Activated CD4-positive, CD25-positive, alpha-beta regulatory T cell treated with anti-CD3 and anti-CD28 coated beads, Interleukin-2, amount 50 U/mL, for 24 hours (primary cell): ENCODE data around the gene FANCF.

Source experiments
- ATAC-seq, 2 donors: fragments of 150-1000 bp; cut with Tn5 transposase; one replicate each; pipeline ENCODE4 v1.10.0; 2021; ENCODE audit warnings: mild to moderate bottlenecking in 1 of 2, moderate library complexity in 1 of 2

FANCF gene

GRCh38 chr11:22624742-22625447 is 728 bp downstream of the FANCF start:
- peak; percentile 40 to 54 for ATAC-seq

GRCh38 chr11:22617868-22618267 is 7.8 kb downstream of the FANCF start:
- no peak for ATAC-seq

GRCh38 chr11:22603933-22604332 is 21.7 kb downstream of the FANCF start:
- no peak for ATAC-seq

GRCh38 chr11:22602504-22602903 is 23.1 kb downstream of the FANCF start:
- no peak for ATAC-seq

- no peak for ATAC-seq
Observed at GRCh38 chr11:22599458-22599857, 26.2 kb downstream of the FANCF start.

- no peak for ATAC-seq
Observed at GRCh38 chr11:22597062-22597461, 28.6 kb downstream of the FANCF start.

DNA sequence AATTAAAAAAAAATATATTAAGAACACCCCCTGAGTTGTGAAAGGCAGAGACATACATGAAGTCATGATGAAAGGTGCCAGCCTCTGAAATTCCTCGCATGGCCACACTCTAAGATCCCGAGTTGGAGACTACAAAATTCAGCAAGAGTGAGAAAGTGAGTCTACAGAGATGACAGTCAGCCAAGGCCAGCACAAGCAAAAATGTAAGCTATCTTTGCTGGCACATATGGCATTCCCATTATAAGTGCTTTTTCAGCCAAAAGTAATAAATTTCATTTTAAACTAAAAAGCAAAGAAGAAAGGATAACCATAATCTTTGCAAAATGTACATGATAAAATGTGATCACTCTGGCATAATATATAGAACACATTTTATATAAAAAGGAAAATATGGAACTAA is 40.6 kb downstream of the FANCF start:
- ATAC-seq, result no peak

- ATAC-seq, result no peak
Observed at GRCh38 chr11:22583963-22584492, 41.6 kb downstream of the FANCF start.

DNA sequence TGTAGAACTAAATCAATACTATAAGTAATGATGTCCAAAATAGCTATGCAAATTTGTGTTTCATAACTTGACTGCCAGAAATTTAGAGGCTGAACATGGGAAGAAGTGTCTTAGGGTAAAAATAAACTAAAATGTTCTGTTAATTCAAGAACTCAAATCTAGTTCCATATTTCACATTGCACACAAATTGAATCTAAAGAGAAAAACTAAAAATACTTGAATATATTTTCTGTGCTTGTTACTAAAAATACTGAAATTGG is 43.5 kb downstream of the FANCF start:
- ATAC-seq, result no peak

DNA sequence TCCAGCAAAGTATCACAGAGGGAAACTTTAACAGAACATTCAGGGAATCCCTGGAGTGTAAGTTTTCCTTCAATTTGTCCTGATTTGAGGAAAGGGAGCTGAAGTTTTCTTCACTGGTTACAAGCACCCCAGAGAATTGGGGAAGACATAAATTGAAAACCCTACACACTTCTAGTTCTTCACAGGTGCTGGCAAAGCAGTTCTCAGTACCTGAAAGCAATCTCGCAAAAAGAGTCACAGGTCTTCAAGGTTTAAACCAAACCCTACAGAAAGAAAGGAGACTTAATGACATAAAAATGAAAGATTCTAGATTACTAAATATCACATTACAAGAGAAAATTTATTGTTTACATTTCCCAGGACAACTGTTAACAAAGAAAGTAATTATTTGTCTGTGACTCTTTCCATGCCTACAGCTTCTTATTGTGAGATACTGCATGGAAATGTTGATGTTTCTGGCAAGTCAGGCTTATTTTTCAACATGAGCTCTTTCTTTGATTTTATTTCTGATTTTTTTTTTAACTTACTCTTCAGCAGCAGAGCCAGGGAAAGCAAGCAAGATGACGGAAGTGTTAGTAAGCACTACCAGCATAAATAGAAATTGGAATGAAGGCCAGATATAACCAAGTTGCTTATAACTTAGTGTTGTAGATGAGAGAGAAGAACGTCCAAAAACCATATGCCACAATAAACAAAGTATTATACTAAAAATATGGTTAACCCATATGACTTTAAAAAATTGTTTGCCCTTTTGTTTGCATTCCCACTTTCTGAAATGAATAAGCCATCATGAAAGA is 44.1 kb downstream of the FANCF start:
- ATAC-seq, result no peak

- ATAC-seq, result no peak
Observed at GRCh38 chr11:22577854-22578253, 47.8 kb downstream of the FANCF start.
